ENCODE measurements around the gene FOXN3.

FOXN3 gene

GRCh38 chr14:89418976-89419375, 1.9 kb upstream of the FOXN3 start:
- TF ChIP-seq POLR2AphosphoS5 (IDR thresholded peaks at IDR 0.05; ENCODE audit: borderline replicate concordance, low read depth, low read length) (no peak), FOXP2 (optimal IDR thresholded peaks at IDR 0.05; ENCODE audit: control extremely low read depth, extremely low read length, insufficient read depth) (no peak), EZH2 (IDR thresholded peaks at IDR 0.05) (no peak)

GRCh38 chr14:89418452-89418851, 1.4 kb upstream of the FOXN3 start:
- no peak for DNase-seq (ENCODE audit: low read depth, low spot score)
- no peak overlapping the region for H3K27ac ChIP-seq
- H3K9me3 ChIP-seq (ENCODE audit: low read depth, low read length): no peaks in the 10 kb centered on the region
- H3K36me3 ChIP-seq (ENCODE audit: insufficient read depth, low read length): no peaks in the 10 kb centered on the region
- no peak overlapping the region for H3K9ac ChIP-seq (ENCODE audit: insufficient read length)
- TF ChIP-seq POLR2AphosphoS5 (IDR thresholded peaks at IDR 0.05; ENCODE audit: borderline replicate concordance, low read depth, low read length) (no peak), EZH2 (IDR thresholded peaks at IDR 0.05) (no peak), FOXP2 (optimal IDR thresholded peaks at IDR 0.05; ENCODE audit: control extremely low read depth, extremely low read length, insufficient read depth) (no peak)
- H3K4me3 ChIP-seq: peak overlapping the region; percentile 69

More at GRCh38 chr14:89418976-89419375, 1.9 kb upstream of the FOXN3 start:
- no peak for DNase-seq (ENCODE audit: low read depth, low spot score)
- Histone ChIP-seq H3K36me3 (ENCODE audit: insufficient read depth, low read length) (no peaks in the 10 kb centered on the region), H3K9me3 (ENCODE audit: low read depth, low read length) (no peaks in the 10 kb centered on the region), H3K9ac (ENCODE audit: insufficient read length) (no peak overlapping the region), H3K4me3 (no peak overlapping the region), H3K27ac (no peak overlapping the region)

GRCh38 chr14:89417465-89418225, 612 bp upstream of the FOXN3 start:
- DNase-seq (ENCODE audit: low read depth, low spot score): no peak
- Histone ChIP-seq H3K36me3 (ENCODE audit: insufficient read depth, low read length) (no peaks in the 10 kb centered on the region; the same call in 1 of the 2 replicates), H3K9ac (ENCODE audit: insufficient read length) (peak overlapping the region; percentile 32), H3K4me3 (peak overlapping the region; percentile 69), H3K9me3 (ENCODE audit: low read depth, low read length) (no peaks in the 10 kb centered on the region), H3K27ac (no peak overlapping the region)
- TF ChIP-seq POLR2AphosphoS5 (IDR thresholded peaks at IDR 0.05; ENCODE audit: borderline replicate concordance, low read depth, low read length) (no peak), EZH2 (IDR thresholded peaks at IDR 0.05) (no peak), FOXP2 (optimal IDR thresholded peaks at IDR 0.05; ENCODE audit: control extremely low read depth, extremely low read length, insufficient read depth) (no peak)

DNA sequence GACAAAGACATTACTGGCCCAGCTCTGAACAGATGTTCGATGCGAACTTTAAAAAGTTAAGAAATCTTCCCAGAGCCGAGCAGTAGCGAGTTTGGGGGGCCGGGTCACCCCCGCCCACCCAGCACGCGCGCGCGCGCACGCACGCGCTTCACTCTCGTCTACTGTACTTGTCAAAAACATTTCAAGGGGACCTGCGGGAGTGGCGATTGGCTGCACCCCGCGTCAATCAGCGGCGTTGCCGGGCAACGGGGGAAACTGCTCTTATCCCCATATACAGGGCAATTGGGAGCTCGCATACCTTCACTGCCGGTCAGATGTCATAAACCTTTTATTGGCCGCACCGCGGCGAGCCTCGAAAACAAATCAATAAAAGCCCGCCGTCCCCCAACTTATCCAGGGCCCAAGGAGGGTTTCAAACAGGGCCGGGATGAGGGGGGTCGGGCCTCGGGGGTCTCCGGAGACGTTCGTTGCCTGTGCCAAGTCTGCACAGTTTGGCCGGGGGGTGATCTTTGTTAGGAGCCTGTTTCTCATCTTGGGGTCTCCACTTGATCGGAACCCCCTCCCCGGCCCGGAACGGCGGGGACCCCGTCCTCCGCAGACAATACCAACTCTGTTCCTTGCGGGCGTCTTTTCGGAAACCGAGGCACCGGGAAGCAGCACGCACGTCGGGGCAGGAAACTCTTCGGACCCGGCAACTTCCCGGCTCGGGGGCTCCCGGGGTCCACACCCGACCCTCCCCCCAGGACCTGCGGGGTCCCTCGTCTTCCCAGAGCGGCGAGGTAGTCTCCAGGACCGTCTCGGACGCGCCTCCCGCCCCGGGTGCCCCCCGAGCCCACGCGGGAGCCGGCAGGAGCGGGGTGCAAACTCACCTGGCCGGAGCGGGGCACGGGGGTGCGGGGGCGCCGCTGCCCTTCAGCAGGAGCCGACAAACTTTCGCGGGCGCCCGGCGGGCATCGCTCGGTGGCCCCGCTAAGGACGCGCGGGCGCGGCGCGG, 734 bp downstream of the FOXN3 start:
- Histone ChIP-seq H3K9ac (ENCODE audit: insufficient read length) (peak overlapping the region; percentile 62), H3K36me3 (ENCODE audit: insufficient read depth, low read length) (peaks cover 8% of the 10 kb centered on the region), H3K9me3 (ENCODE audit: low read depth, low read length) (no peaks in the 10 kb centered on the region), H3K27ac (no peak overlapping the region), H3K4me3 (peak overlapping the region; percentile 96)
- TF ChIP-seq EZH2 (IDR thresholded peaks at IDR 0.05) (no peak), POLR2AphosphoS5 (IDR thresholded peaks at IDR 0.05; ENCODE audit: borderline replicate concordance, low read depth, low read length) (no peak), FOXP2 (optimal IDR thresholded peaks at IDR 0.05; ENCODE audit: control extremely low read depth, extremely low read length, insufficient read depth) (no peak)
- DNase-seq (ENCODE audit: low read depth, low spot score): peak; percentile 85

GRCh38 chr14:89415159-89415558, 1.9 kb downstream of the FOXN3 start:
- Histone ChIP-seq H3K4me3 (peak overlapping the region; percentile 96), H3K36me3 (ENCODE audit: insufficient read depth, low read length) (peaks cover 14% of the 10 kb centered on the region), H3K27ac (no peak overlapping the region), H3K9me3 (ENCODE audit: low read depth, low read length) (no peaks in the 10 kb centered on the region), H3K9ac (ENCODE audit: insufficient read length) (peak overlapping the region; percentile 23)
- no peak for DNase-seq (ENCODE audit: low read depth, low spot score)
- no peak for TF ChIP-seq EZH2 (IDR thresholded peaks at IDR 0.05)
- no peak for TF ChIP-seq POLR2AphosphoS5 (IDR thresholded peaks at IDR 0.05; ENCODE audit: borderline replicate concordance, low read depth, low read length)
- no peak for TF ChIP-seq FOXP2 (optimal IDR thresholded peaks at IDR 0.05; ENCODE audit: control extremely low read depth, extremely low read length, insufficient read depth)

- TF ChIP-seq POLR2AphosphoS5 (IDR thresholded peaks at IDR 0.05; ENCODE audit: borderline replicate concordance, low read depth, low read length) (no peak), EZH2 (IDR thresholded peaks at IDR 0.05) (no peak), FOXP2 (optimal IDR thresholded peaks at IDR 0.05; ENCODE audit: control extremely low read depth, extremely low read length, insufficient read depth) (no peak)
- no peak for DNase-seq (ENCODE audit: low read depth, low spot score)
- Histone ChIP-seq H3K27ac (no peak overlapping the region), H3K9ac (ENCODE audit: insufficient read length) (no peak overlapping the region), H3K36me3 (ENCODE audit: insufficient read depth, low read length) (peaks cover 14% of the 10 kb centered on the region), H3K4me3 (no peak overlapping the region), H3K9me3 (ENCODE audit: low read depth, low read length) (no peaks in the 10 kb centered on the region)
Observed at GRCh38 chr14:89411976-89412375, 5.1 kb downstream of the FOXN3 start.

DNA sequence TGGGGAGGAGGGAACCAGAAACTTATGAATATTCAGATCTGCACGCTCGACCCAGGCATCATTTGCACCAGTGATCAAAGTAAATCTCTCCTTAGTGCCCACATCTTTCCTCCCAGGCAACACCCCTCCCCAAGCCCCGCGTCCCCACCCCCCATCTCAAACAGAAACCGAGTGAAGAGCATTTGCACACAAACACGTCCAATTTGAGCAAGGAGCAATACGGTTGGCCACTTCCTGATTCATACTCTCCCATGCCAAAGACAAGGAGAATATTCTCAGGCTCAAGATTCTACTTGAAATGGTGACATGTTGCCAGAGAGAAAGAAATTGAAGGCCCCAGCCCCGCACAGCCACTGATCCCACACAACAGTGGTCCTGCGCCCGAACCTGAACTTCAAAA, 7.1 kb downstream of the FOXN3 start:
- H3K9ac ChIP-seq (ENCODE audit: insufficient read length): no peak overlapping the region
- peaks cover 14% of the 10 kb centered on the region for H3K36me3 ChIP-seq (ENCODE audit: insufficient read depth, low read length)
- TF ChIP-seq POLR2AphosphoS5 (IDR thresholded peaks at IDR 0.05; ENCODE audit: borderline replicate concordance, low read depth, low read length): no peak
- no peak for TF ChIP-seq FOXP2 (optimal IDR thresholded peaks at IDR 0.05; ENCODE audit: control extremely low read depth, extremely low read length, insufficient read depth)
- no peak for TF ChIP-seq EZH2 (IDR thresholded peaks at IDR 0.05)
- H3K27ac ChIP-seq: no peak overlapping the region
- no peak overlapping the region for H3K4me3 ChIP-seq
- DNase-seq (ENCODE audit: low read depth, low spot score): no peak
- H3K9me3 ChIP-seq (ENCODE audit: low read depth, low read length): no peaks in the 10 kb centered on the region

Measured in SK-N-MC (cell line).